ENCODE results near the gene RASAL2.

DNA sequence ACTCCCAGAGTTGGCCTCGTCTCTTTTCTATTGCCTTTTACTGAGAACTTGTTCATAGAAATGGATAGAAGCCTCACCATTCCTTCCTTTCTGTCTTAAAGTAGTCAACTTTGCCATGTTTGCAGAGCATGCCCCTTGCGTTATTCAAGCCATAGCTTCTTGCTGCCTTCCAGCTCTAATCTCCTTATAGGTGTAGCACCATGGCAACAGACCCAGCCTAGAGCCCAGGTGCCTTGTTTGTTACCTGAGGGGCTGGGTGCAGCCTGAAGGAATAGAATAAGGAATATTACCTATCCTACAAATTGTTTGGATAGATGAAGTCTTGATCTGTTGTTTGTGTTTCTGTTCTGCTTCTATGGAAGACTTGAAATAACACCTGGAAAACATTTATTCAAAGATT lies 343.0 kb downstream of the RASAL2 start:
- TF ChIP-seq POLR2A (IDR thresholded peaks at IDR 0.05) (no peak), POLR2AphosphoS5 (IDR thresholded peaks at IDR 0.05) (no peak), EP300 (IDR thresholded peaks at IDR 0.05) (no peak)
- TF ChIP-seq, protein P1, sequence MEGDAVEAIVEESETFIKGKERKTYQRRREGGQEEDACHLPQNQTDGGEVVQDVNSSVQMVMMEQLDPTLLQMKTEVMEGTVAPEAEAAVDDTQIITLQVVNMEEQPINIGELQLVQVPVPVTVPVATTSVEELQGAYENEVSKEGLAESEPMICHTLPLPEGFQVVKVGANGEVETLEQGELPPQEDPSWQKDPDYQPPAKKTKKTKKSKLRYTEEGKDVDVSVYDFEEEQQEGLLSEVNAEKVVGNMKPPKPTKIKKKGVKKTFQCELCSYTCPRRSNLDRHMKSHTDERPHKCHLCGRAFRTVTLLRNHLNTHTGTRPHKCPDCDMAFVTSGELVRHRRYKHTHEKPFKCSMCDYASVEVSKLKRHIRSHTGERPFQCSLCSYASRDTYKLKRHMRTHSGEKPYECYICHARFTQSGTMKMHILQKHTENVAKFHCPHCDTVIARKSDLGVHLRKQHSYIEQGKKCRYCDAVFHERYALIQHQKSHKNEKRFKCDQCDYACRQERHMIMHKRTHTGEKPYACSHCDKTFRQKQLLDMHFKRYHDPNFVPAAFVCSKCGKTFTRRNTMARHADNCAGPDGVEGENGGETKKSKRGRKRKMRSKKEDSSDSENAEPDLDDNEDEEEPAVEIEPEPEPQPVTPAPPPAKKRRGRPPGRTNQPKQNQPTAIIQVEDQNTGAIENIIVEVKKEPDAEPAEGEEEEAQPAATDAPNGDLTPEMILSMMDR (IDR thresholded peaks at IDR 0.05): no peak

Measured in suprapubic skin (tissue), 4 donors.